Activated gamma-delta T cell treated with anti-CD3 and anti-CD28 coated beads, Interleukin-2, amount 50 U/mL, for 16 hours (primary cell): Measurements from ENCODE around the gene HOXB4.

Experiments used
- DNase-seq: peaks from one replicate; pipeline ENCODE4 v3.0.0-alpha.2; 2020; ENCODE audit warnings: low read depth

The HOXB4 gene

DNA sequence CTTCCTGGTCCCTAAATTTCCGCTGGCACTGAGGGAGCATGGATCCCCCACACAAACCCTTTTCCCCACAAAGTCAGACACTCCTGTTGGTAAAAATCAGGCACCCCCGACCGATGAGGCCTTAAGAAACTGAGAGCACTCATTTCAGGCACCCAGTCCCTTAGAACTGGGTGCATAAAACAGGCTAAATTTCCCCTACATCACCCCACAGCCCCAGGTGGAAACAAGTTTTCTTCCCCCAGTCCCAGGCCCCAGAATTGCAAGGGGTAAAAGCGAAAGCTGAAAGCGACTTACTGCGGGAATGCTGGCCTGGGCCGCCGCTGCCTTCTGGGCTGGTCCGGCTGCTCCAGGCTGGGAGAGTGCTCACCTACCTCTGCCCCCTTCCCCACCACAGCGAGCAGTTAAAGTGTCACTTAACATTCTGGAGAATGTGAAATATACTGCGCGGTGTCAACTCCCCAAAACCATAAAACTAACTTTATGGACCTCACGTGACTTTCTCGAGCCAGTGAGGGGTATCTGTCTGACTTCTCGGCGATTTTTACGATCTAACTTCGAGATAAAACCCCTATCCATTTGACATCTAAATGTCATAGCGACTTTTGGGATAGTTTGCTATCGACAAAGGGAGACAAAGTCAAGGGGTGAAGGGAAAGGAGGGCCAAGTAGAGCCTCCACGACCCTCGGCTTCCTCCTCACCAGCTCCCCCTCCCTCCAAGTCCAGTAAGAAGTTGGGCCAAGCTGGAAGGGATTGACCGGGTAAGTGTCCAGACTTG is 11.9 kb upstream of the HOXB4 start, which contains the start of gene HOXB3:
HOXB3 (minus strand) TSS at position 411 of the 776 bp plus-strand sequence. CDS start 37,767 bp downstream, outside the sequence.
- no peak for DNase-seq

DNA sequence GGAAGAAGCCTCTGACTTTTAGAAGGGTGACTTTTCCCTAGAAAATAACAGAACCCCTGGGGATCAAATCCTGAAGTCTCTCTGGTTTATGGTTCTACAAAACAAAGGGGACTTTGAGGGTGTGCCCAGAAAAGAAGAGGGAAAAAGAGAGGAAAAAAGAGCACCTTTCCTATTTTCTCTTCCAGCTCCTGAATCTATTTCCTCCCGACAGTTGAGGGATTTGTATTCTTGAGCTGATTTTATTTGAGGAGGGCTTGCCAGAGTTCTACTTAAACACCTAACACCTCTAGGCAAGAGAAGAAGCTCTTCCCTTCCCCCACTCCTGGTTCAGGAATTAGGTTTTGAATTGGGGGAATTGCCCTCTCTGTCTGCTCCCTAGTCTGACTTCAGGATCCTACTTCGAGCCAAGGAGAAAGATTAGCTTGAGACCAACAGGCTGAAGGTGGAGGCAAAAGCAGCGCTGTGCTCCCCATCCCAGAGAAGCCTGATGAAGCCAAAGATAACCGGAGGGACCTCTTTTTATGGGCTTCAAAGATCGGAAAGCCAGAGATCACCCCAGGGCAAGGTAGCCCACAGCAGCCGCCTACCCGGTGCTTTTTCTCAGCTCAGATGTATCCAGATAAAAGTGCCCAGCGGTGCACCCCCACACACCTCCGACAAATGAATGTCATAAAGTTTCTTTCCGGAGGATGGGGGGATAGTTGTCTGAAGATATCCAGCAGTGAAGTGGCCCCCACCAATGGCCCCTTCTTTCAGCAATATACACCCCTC is 11.1 kb upstream of the HOXB4 start:
- no peak for DNase-seq

DNA sequence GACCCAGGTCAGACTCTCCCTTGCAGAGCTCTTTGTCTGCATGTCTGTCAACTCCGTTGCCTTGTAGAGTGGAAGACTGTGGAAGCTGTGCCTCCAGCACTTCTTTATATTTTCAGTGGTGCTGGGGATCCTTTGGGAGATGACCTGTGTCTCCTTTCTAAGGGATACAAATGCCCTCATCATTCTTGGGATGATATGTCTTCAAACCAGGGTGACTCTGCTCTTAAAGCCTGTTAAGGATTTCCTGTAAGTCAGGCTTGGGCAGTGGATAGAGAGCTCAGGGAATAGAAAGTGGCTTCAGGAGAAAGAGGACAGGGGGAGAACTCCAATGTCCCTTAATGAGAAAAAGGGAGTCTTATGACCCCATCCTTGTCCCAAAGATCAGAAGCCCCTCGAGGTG is 10.4 kb upstream of the HOXB4 start:
- DNase-seq, result no peak

DNA sequence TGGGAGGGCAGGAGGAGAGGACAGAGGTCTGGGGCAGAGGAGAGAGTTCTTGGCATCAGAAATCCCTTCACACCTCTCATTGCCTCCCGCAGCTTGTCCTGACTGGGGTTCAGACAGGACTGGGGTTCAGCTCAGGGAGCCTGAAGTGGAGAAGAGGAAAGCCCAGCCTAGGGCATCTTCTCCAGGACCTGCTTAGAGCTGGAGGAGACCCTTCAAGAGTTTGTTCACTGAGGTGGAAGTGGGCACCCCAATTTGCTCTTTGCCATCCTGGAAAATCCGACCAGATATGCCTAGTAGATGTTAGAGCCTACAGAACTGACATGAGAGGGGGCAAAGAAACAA is 9.9 kb upstream of the HOXB4 start:
- no peak for DNase-seq

DNA sequence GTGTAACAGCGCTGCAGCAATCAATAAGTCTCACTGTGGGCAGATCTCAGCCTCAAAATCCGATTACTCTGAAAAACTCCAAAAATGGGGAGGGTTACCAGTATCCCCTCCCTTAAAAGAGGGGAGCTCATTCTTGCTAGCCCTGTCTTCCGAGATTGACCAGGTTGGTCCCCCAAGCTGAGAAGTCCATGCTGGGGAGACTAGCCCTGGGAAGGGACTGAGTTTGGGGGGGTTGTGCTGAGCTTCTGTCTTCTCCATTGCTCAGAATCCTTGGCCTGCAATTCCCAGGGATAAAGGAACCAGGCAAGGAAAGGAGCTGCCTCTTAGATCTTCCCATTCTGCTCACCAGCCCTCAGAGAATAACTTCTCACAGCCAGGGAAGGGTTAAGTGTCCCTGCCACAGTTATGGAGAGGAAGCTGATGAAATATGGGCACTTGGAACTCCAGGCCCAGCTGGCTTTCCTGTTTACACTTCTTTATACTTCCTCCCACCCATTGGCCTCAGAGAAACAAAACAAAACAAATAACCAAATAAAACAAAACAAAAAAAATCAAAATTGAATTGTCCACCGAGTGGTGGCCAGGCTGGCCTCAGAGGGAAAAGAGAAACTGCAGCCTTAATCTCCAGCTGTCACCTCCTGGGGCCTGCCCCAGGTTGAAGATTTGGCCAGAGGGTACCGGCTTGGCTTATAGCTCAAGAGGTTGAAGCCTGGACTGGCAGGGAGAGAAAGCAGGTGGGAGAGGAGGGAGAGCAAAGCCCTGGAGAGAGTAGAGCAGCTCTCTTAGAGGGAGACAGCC is 9.3 kb upstream of the HOXB4 start:
- no peak for DNase-seq

DNA sequence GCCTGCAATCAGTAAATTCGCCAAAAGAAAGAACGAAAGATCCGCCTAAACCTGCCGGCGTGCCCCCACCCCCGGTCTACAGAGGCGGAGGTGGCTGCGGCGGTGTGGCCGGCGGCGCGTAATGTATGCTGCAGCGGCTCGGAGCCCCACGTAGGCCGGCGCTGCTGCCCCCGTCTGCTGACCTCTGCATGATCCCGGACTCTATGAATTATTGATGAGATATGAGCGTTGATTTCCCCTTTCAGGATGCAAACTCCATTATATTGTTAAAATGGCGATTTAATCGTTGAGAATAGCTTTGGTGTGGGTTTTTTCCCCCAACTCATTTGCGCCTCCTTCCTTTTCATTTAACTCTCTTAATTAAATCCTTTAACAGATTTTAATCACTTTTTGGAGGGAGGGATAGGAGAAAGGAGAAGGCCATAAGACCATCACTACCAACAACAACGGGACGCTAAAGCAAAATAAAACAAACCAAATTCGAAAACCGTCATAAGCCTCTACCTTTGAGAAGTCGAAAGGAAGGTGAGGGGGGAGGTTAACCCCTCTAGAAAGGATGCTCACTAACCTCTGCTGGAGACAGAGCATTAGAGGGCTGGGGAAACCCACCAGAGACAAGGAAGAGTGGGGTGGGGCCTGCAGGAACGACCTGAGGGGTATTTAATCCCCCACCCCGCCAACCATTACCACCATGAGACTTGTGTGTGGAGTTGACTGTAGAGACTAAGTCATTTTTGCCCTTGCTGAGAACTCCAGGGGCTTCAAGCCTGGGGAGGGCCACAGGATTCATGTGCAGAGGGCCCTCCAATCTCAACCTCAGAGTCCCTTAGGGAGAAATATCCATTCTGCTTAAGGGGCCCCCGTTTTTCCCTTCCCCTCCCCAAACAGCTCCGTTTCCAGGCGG is 8.5 kb upstream of the HOXB4 start:
- DNase-seq, result no peak

DNA sequence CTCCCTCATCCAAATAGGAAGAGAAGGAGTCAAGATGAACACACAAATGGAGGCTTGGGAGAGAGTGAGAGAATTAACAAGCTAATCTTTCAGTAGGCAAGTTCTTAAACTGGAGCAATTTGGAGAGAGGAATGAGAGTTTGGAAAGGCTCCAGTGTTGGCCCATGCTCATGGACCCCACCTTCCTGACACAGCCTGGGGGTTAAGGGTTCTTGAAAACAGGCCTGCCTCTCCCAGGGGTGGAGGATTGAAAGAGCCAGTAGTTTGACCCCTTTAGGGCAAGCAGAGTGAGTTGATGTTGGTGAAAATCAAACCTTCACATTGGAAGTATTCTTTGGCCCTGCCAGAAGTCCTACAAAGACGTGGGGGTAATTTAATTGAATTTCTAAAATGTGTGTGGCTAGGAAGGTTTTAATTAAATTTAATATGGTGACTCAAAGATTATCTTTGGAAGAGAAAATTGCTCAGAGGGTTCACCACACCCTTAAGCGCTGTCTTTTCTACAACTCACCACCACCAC is 6.1 kb upstream of the HOXB4 start:
- no peak for DNase-seq

DNA sequence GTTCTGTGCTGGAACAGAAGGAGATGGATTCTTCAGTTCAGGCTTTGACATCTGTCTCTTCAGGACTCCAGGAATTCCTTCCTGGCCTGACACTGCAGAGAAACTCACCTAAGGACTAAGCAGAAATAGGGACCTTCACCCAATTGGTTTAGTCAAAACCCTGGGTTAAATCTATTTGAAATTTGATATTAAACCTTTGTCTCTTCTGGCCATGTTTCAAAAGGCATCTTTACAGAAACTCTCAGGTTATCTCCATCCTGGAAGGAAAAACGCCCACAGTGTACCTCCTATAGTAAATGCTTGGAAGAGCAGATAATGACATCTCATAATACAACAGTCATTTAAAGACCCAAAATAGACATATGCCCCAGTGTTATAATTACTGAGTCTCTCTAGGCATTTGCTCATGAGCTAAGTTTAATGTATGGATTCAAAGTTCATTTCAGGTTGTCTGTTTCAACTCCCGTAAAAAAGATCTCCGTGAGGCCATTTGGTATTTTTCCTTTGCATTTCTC is 5.6 kb upstream of the HOXB4 start:
- no peak for DNase-seq

DNA sequence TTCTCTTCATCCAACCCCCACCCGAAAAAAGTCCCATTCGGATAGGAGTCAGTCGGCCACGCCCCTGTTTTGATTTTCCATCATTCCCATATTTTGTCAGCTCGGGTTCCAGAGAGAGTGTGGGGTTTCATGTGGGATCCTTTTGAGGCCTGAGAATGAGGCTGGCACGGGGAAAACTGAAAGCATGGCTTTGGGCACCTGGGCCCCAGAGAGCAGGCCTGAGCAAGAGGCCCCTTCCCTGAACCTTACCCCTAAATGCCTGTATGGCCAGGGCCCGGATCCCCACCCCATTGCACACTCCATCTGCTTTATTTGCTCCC is 4.6 kb upstream of the HOXB4 start:
- DNase-seq, result no peak

DNA sequence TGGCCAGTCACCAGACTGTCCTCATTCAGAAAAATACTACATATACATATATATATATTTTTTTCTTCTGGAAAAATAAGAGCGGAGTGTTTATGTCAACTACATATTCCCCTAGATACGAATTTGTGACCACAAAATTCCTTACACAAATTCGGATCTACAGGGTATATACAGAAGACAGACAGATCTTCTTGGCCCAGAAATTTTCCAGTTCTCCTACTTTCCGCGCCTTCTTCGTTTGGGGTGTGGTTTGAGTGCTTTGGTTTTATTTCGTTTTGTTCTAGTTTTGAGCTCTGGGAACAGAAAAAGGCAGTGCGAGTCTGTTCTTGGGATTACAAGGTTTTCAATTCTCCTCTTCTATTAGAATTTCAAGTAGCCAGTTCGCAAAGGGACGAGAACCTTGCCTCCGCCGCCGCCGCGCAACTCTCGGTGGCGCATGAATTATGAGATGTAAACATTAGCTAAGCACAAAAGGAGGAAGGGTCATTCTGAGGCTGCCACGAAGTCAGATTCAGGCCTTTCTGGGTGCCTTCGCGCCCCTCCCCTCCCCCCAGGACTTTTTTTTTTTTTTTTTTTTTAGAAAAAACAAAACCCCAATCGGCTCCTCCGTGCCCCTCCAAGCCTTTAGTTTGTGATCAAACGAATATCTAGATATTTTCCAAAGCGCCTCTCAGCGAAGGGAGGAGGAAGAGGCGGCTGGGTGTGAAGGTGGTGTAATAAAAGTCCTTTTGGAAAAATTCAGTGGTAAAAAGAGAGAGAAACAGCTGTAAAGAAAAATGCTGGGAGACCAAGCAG is 1.8 kb upstream of the HOXB4 start:
- DNase-seq, result no peak

DNA sequence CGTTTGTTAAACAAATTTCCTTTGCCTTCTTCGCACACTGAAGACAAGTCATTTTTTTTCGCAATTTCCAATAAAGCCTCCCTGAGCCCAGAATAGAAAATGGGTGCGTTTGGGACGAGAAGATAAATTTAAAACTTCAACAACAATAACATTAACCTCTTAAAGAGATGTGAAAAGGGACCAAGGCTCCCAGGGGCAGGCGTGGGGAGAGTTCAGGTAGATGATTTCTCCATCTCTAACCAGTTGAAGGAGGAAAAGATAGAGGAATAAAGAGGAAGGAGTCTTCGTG is 1.3 kb upstream of the HOXB4 start:
- no peak for DNase-seq

DNA sequence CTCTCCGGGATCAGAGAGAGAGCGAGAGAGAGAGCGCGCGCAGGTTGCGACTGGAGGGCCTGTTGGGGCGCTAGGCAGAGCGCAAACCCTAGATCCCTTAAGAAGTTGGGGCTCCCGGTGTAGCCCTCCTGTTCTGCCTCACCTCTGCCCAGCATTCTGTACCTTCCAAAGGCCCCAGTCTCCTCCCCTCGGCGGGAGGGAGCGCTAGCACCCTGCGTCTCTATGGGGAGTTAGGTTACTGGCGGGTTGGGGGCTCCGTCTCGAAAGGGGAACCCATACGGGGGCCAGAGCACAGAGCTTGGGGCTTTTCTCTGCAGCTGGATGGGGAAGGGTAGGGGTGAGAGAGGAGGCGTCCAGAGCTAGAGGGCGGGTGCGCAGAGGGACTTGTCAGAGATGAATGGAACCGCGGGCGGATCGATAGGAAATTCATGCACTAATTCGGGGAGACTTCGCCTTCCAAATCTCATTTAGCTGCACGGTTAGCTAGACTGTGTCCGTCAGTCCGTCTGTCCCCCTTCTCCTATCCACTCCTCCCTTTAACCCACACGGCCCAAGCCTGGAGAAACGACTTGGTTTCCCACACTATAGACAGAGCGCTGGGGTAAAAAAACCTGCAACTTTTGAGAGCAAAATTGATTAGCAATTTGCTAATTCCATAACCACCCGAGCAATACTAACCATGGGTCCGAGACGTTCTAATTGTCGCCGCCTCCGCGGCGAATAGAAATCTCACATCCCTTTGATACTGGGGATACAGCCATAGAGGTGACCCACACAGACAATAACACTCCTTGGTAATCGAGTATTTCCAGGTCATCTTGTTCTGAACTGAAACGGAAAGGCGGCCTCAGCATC is 693 bp upstream of the HOXB4 start:
- no peak for DNase-seq

DNA sequence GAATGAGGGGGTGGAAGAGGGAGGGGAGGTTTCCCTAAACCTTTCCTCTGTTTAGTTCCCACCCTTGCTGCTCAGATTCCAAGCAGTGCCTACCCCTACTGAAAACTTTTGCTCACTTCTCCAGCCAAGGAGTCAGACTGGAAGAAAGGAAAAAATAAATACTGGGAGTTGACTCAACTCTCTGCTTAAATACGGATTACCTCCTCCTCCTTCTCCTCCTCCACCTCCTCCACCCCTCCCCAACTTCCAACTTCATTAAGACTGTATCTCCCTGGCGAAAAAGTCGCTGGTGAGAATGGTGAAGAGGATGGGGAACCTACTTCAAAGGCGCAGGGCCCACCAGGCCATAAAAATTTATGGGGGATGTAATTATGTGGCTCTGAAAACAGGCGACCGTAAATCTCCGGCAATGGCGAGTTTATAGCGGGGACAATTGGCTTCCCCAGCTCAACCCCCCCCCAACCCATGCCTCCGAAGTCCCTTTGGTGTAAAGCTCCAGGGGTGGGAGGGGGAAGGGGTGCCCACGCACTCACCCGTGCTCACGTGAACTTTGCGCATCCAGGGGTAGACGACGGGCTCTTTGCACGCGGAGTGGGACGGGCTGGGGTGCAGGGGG is 712 bp downstream of the HOXB4 start:
- DNase-seq, result no peak

DNA sequence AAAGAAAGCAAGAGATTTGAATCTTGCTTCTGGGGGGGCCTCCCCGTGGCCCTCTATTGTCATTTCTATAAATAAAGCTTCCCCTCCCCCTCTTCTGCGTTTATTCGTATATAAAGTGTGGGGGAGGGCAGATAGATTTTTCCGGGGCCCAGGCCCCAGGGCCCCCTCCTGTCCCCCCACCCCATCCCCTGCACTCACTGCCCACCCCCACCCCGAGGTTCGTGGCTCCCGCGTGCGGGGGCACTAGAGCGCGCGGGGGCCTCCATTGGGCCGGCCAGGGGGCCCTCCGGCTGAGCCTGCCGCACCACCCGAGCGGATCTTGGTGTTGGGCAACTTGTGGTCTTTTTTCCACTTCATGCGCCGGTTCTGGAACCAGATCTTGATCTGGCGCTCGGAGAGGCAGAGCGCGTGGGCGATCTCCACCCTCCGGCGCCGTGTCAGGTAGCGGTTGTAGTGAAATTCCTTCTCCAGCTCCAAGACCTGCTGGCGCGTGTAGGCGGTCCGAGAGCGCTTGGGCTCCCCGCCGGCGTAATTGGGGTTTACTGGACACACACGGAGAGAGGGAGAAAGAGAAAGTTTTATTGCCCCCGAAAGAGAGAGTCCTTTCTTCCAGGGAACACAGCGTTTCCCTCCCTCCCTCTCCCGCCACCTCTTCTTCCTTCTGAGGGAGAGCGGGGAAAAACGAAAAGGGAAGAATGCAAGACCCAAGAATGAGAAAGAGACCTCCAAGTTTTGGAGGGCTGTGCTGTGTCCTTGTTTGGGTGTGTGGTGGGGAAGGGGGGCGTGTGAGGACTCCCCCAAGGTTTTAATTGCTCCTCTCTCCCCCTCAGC is 1.5 kb downstream of the HOXB4 start:
- DNase-seq, result no peak

DNA sequence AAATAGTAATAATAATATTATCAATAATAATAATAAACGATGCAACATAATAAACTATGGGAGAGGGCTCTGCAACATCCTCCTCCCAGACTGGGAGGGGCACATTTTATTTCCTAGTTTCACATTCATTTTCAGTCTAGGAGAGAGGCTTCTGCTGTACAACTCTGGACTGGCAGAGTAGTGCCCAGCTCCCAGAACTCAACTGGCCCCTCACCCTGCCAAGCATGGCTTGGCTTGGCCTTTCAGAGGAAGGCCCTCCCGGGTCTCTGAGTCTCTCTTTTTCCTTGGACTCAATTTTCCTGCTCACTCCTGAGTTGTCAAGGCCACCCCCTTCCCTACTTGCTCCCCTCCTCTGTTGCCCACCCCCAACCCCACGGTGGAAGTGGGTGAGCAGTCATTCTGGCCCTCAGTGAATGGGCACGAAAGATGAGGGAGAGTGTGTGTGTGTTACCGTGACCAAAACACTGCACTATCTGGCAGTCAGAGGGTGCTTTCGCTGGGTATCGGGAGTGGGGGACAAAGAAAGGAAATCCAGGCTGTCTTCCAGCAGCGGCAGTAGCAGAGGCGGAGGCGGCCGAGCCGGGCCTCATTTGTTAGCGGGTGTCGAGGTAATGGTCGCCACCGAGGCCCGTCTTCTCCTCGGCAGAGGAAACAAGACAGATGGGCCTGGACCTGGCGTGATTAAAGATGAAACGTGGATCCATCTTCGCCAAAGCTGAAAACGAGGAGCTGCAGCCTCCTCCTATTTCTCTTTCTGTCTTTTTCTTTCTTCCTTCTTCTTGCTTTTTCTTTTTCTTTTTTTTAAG is 2.3 kb downstream of the HOXB4 start:
- no peak for DNase-seq

DNA sequence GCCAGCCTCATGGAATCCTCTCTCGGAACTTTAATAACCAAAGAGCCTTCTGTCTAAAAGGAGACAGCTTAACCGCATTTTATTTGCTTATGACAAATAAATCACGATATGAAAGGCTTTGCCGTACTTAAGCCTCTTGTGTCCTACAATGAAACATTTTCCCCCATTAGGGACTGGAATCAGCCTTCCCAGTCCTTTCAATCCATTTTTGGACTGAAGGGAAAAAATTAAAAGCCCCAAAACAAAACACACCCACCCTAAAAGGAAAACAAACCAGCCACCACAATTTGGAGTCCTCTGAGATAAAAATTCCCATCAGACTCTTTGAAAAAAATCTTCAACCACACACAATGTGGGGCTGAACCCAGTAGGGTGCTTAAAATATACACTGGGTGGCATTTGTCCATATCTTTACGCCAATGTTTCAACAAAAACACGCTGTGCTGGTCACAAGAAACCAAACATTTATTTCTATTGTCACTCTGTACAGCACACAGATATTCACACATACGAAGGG is 3.0 kb downstream of the HOXB4 start:
- DNase-seq, result no peak

DNA sequence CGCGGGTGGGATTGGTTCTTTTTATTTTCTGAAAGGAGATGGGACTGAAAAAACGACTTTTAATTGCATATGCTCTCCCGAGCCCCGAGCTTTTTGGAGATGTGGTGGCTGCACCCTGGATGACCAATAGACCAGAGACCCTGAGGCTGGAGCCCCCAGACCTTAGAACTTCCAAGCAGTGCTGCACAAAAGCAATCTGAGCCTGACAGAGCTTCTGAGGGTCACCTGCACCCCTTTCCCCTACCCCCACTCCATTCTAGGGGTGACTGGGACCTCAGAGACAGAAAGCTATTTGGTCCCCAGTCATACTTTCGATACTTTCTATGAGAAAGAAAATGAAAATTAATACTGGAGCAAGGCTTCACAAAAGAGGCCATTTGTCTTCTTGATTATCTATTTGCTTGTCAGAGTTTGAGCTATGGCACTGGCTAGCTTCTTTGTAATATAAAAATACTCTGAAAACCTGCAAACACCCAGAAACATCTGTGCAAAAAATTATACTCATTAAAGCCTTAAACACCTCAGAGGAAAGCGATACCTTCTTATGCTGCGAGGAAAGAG is 3.6 kb downstream of the HOXB4 start:
- DNase-seq, result no peak
